Raji (cell line): ENCODE results near the gene PITPNM1.

Source experiments
- POLR2A ChIP-seq: IDR thresholded peaks from 2 replicates; pipeline ENCODE4 v1.6.1; 2011; ENCODE audit warnings: low read depth, low read length, control low read depth; ENCODE audit not compliant: insufficient read depth

The PITPNM1 gene

GRCh38 chr11:67489203-67489884, 15.8 kb downstream of the PITPNM1 start:
- TF ChIP-seq POLR2A = no peak

- TF ChIP-seq POLR2A = no peak; the same call in 1 of the 2 replicates
Measured at GRCh38 chr11:67486481-67487195, 18.5 kb downstream of the PITPNM1 start.

- peak; percentile 99 for TF ChIP-seq POLR2A
Measured at GRCh38 chr11:67485873-67486361, 19.2 kb downstream of the PITPNM1 start.

GRCh38 chr11:67484847-67485311, 20.3 kb downstream of the PITPNM1 start:
- peak; percentile 89 for TF ChIP-seq POLR2A

- TF ChIP-seq POLR2A = peak; percentile 53
Measured at GRCh38 chr11:67483831-67484665, 21.1 kb downstream of the PITPNM1 start.

- TF ChIP-seq POLR2A = peak; percentile 68
Measured at GRCh38 chr11:67482827-67483798, 22.1 kb downstream of the PITPNM1 start, which contains the start of gene AIP. AIP (plus strand) TSS chr11:67483026; CDS start chr11:67483159, 133 bp downstream.

- no peak for TF ChIP-seq POLR2A
Measured at GRCh38 chr11:67482275-67482826, 22.8 kb downstream of the PITPNM1 start.

GRCh38 chr11:67472882-67473281, 32.3 kb downstream of the PITPNM1 start:
- TF ChIP-seq POLR2A = no peak

- TF ChIP-seq POLR2A = no peak
Measured at GRCh38 chr11:67470337-67471002, 34.7 kb downstream of the PITPNM1 start.

- no peak for TF ChIP-seq POLR2A
Measured at GRCh38 chr11:67469508-67469811, 35.7 kb downstream of the PITPNM1 start.

GRCh38 chr11:67468759-67469507, 36.2 kb downstream of the PITPNM1 start, which contains the start of gene TMEM134:
TMEM134 (minus strand) TSS chr11:67469251; CDS start chr11:67469192, 59 bp downstream.
- peak; percentile 87 for TF ChIP-seq POLR2A

- TF ChIP-seq POLR2A = no peak
Measured at GRCh38 chr11:67468456-67468758, 36.8 kb downstream of the PITPNM1 start.

GRCh38 chr11:67468056-67468455, 37.1 kb downstream of the PITPNM1 start:
- no peak; the same call in 1 of the 2 replicates for TF ChIP-seq POLR2A
